H9 (cell line): ENCODE measurements around the gene LRRC8B. TPM values are rescaled to one million over a fixed set of nuclear protein-coding genes. Genes with fewer than 3 reads are reported as not detected.

Experiments used
- DNase-seq: peaks from one replicate; pipeline ENCODE4 v3.0.0-alpha.2; 2017
- H2AFZ ChIP-seq: one replicate; pipeline ENCODE4 v1.6.1; 2013; ENCODE audit warnings: mild to moderate bottlenecking, low read length, control low read depth, moderate library complexity
- H2AK5ac ChIP-seq: 2 replicates; pipeline ENCODE4 v1.6.1; 2013; ENCODE audit warnings: low read length, control low read depth, mixed read lengths; ENCODE audit not compliant: insufficient read length
- H2BK120ac ChIP-seq: one replicate; pipeline ENCODE4 v1.6.1; 2013; ENCODE audit warnings: low read depth, mild to moderate bottlenecking, low read length, control low read depth, inconsistent platforms; ENCODE audit not compliant: poor library complexity, severe bottlenecking
- H2BK12ac ChIP-seq: 2 replicates; pipeline ENCODE4 v1.6.1; 2013; ENCODE audit warnings: low read length, control low read depth, mixed read lengths, low read depth; ENCODE audit not compliant: insufficient read length
- H2BK15ac ChIP-seq: 2 replicates; pipeline ENCODE4 v1.6.1; 2013; ENCODE audit warnings: low read depth, low read length, control low read depth
- H2BK20ac ChIP-seq: one replicate; pipeline ENCODE4 v1.6.1; 2013; ENCODE audit warnings: low read depth, mild to moderate bottlenecking, low read length, control low read depth, inconsistent platforms; ENCODE audit not compliant: poor library complexity, severe bottlenecking
- H2BK5ac ChIP-seq: 2 replicates; pipeline ENCODE4 v1.6.1; 2013; ENCODE audit warnings: low read length, control low read depth, mixed read lengths; ENCODE audit not compliant: insufficient read length
- H3K14ac ChIP-seq: 2 replicates; pipeline ENCODE4 v1.6.1; 2013; ENCODE audit warnings: low read length, control low read depth; ENCODE audit not compliant: insufficient read depth
- H3K18ac ChIP-seq: 2 replicates; pipeline ENCODE4 v1.6.1; 2013; ENCODE audit warnings: low read depth, mild to moderate bottlenecking, mixed read lengths, low read length, control low read depth; ENCODE audit not compliant: insufficient read length
- H3K23ac ChIP-seq: 2 replicates; pipeline ENCODE4 v1.6.1; 2013; ENCODE audit warnings: low read length, control low read depth, mixed read lengths, low read depth; ENCODE audit not compliant: insufficient read length
- H3K23me2 ChIP-seq: 2 replicates; pipeline ENCODE4 v1.6.1; 2013; ENCODE audit warnings: low read depth, mild to moderate bottlenecking, mixed read lengths, low read length, control low read depth; ENCODE audit not compliant: insufficient read length, poor library complexity, severe bottlenecking
- H3K27ac ChIP-seq: 2 replicates; pipeline ENCODE4 v1.5.1; 2013; ENCODE audit warnings: low read length, control low read depth, mixed read lengths, low read depth; ENCODE audit not compliant: insufficient read length
- H3K27me3 ChIP-seq: 2 replicates; pipeline ENCODE4 v1.6.1; 2013; ENCODE audit warnings: low read length, control low read depth, inconsistent platforms; ENCODE audit not compliant: insufficient read depth
- H3K4ac ChIP-seq: 2 replicates; pipeline ENCODE4 v1.6.1; 2013; ENCODE audit warnings: low read depth, mild to moderate bottlenecking, control low read depth, inconsistent platforms, low read length, moderate library complexity
- H3K4me1 ChIP-seq: 2 replicates; pipeline ENCODE4 v1.6.1; 2013; ENCODE audit warnings: low read length, control low read depth, inconsistent platforms; ENCODE audit not compliant: insufficient read depth
- H3K4me2 ChIP-seq: 2 replicates; pipeline ENCODE4 v1.6.1; 2013; ENCODE audit warnings: low read length, control low read depth, mixed read lengths; ENCODE audit not compliant: insufficient read length, insufficient read depth
- H3K56ac ChIP-seq: 2 replicates; pipeline ENCODE4 v1.6.1; 2013; ENCODE audit warnings: low read depth, mild to moderate bottlenecking, mixed read lengths, low read length, control low read depth; ENCODE audit not compliant: insufficient read length
- H3K79me1 ChIP-seq: 2 replicates; pipeline ENCODE4 v1.6.1; 2013; ENCODE audit warnings: low read depth, mild to moderate bottlenecking, moderate library complexity, low read length, control low read depth, inconsistent platforms; ENCODE audit not compliant: insufficient read depth, poor library complexity, severe bottlenecking
- H3K79me2 ChIP-seq: 2 replicates; pipeline ENCODE4 v1.6.1; 2013; ENCODE audit warnings: low read length, control low read depth, inconsistent platforms; ENCODE audit not compliant: insufficient read depth
- H3K9ac ChIP-seq: 2 replicates; pipeline ENCODE4 v1.6.1; 2013; ENCODE audit warnings: low read length, control low read depth, mixed read lengths; ENCODE audit not compliant: insufficient read length; ENCODE audit errors: extremely low read depth
- H3K9me3 ChIP-seq: one replicate; pipeline ENCODE4 v1.6.1; 2013; ENCODE audit warnings: low read depth, low read length, inconsistent platforms; ENCODE audit not compliant: control insufficient read depth
- H3T11ph ChIP-seq: one replicate; pipeline ENCODE4 v1.6.1; 2013; ENCODE audit warnings: mild to moderate bottlenecking, low read length, control low read depth, inconsistent platforms
- H4K20me1 ChIP-seq: one replicate; pipeline ENCODE4 v1.6.1; 2013; ENCODE audit not compliant: control insufficient read depth, insufficient read length, insufficient read depth
- H4K5ac ChIP-seq: 2 replicates; pipeline ENCODE4 v1.6.1; 2013; ENCODE audit warnings: low read depth, mild to moderate bottlenecking, mixed read lengths, low read length, control low read depth; ENCODE audit not compliant: insufficient read length
- H4K8ac ChIP-seq: replicated peaks from 2 replicates; pipeline ENCODE4 v1.6.1; 2013; ENCODE audit warnings: low read length, control low read depth, mixed read lengths, low read depth; ENCODE audit not compliant: insufficient read length
- H4K91ac ChIP-seq: 2 replicates; pipeline ENCODE4 v1.6.1; 2013; ENCODE audit warnings: low read depth, mild to moderate bottlenecking, moderate library complexity, mixed read lengths, low read length, control low read depth; ENCODE audit not compliant: insufficient read length
- H3K27ac Mint-ChIP-seq, 3 experiments: 2 replicates in 2 of 3; 3 replicates in 1 of 3; pipeline ENCODE4 v1.8.0; 2020 to 2021; ENCODE audit warnings: mixed read lengths in 3 of 3, mild to moderate bottlenecking in 1 of 3, moderate library complexity in 1 of 3
- H3K27me3 Mint-ChIP-seq: 2 replicates; pipeline ENCODE4 v1.8.0; 2021; ENCODE audit warnings: low read depth, mild to moderate bottlenecking, moderate library complexity, mixed read lengths
- H3K36me3 Mint-ChIP-seq, 3 experiments: 2 replicates in 2 of 3; 3 replicates in 1 of 3; pipeline ENCODE4 v1.8.0; 2020 to 2021; ENCODE audit warnings: low read depth in 3 of 3, mixed read lengths in 3 of 3; ENCODE audit not compliant: insufficient read depth in 1 of 3
- H3K4me1 Mint-ChIP-seq, 2 experiments: 2 replicates each; pipeline ENCODE4 v1.8.0; 2020; ENCODE audit warnings: mixed read lengths in 2 of 2
- H3K4me3 Mint-ChIP-seq, 2 experiments: 2 replicates in 1 of 2; 3 replicates in 1 of 2; pipeline ENCODE4 v1.8.0; 2020 to 2021; ENCODE audit warnings: mild to moderate bottlenecking in 2 of 2, mixed read lengths in 2 of 2, moderate library complexity in 1 of 2
- H3K9me3 Mint-ChIP-seq, 2 experiments: 2 replicates in 1 of 2; 3 replicates in 1 of 2; pipeline ENCODE4 v1.8.0; 2020; ENCODE audit warnings: mild to moderate bottlenecking in 2 of 2, mixed read lengths in 2 of 2, moderate library complexity in 1 of 2
- WGBS: extraction: QIAGEN DNeasy Blood & Tissue Kit; methylation state at CpG from one replicate; pipeline ENCODE4 v1.1.7; 2013; ENCODE audit warnings: missing lambda C conversion rate, low lambda C conversion rate, mixed read lengths; ENCODE audit not compliant: insufficient read length; ENCODE audit errors: extremely low coverage; 5-methylcytosine and 5-hydroxymethylcytosine counted together
- total RNA-seq: library from RNA; stranded (reverse); gene quantifications from 2 replicates; pipeline ENCODE4 v1.2.1, GENCODE V29; 2021
- TF ChIP-seq, protein P1 (sequence below): fragments of 200-600 bp; sonication (generic); conservative IDR thresholded peaks from 3 replicates; pipeline ENCODE4 v1.8.0; 2021; ENCODE audit warnings: antibody characterized with exemption, mild to moderate bottlenecking

Gene LRRC8B
- total RNA-seq, 1 experiment from 2014 or later, result 33.2 TPM

DNA sequence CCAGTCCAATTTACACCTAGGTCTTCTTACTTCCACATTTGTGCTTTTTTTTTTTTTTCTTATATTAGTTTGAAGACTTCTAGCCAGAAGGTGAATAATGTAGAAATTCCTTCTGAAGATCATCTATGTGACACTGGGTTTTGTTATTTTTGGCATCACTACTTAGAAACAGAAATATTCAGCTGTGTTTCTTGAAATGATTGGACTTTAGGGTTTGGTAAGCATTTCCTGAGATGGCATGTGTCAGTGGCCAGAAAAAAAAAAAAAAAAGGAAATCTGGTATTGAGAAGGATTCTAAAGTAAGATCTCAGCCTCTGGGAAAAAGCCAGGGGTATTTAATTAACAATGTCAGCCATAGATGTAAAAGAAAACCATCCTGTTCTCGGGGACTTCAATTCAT lies 64.9 kb downstream of the LRRC8B start:
- Histone ChIP-seq H2AK5ac (no peak overlapping the region), H2AFZ (no peak overlapping the region), H2BK20ac (no peak overlapping the region), H3T11ph (no peak overlapping the region), H3K9me3 (no peaks in the 10 kb centered on the region), H3K4me2 (no peak overlapping the region), H3K23me2 (no peaks in the 10 kb centered on the region), H3K79me1 (no peaks in the 10 kb centered on the region), H2BK12ac (no peak overlapping the region), H3K14ac (no peak overlapping the region), H3K27ac (no peak overlapping the region), H2BK120ac (no peak overlapping the region), H2BK5ac (no peak overlapping the region), H3K56ac (no peak overlapping the region), H2BK15ac (no peak overlapping the region), H3K9ac (no peak overlapping the region), H3K79me2 (no peaks in the 10 kb centered on the region), H3K18ac (no peak overlapping the region), H4K5ac (no peak overlapping the region), H3K4ac (no peak overlapping the region), H4K20me1 (no peaks in the 10 kb centered on the region), H3K27me3 (no peaks in the 10 kb centered on the region), H3K23ac (no peak overlapping the region), H4K91ac (no peak overlapping the region), H4K8ac (no peak overlapping the region), H3K4me1 (peaks cover 2% of the 10 kb centered on the region; the same call in 1 of the 2 replicates)
- Mint-ChIP-seq H3K27me3 (no peaks in the 10 kb centered on the region), H3K36me3 (peaks cover 0 to 20% (median 16%) of the 10 kb centered on the region in 3 experiments; a peak in 6 of 7 replicates), H3K4me3 (no peak overlapping the region), H3K27ac (no peak overlapping the region), H3K9me3 (no peaks in the 10 kb centered on the region), H3K4me1 (peaks cover 46 to 51% of the 10 kb centered on the region in 2 experiments)
- TF ChIP-seq, protein P1, sequence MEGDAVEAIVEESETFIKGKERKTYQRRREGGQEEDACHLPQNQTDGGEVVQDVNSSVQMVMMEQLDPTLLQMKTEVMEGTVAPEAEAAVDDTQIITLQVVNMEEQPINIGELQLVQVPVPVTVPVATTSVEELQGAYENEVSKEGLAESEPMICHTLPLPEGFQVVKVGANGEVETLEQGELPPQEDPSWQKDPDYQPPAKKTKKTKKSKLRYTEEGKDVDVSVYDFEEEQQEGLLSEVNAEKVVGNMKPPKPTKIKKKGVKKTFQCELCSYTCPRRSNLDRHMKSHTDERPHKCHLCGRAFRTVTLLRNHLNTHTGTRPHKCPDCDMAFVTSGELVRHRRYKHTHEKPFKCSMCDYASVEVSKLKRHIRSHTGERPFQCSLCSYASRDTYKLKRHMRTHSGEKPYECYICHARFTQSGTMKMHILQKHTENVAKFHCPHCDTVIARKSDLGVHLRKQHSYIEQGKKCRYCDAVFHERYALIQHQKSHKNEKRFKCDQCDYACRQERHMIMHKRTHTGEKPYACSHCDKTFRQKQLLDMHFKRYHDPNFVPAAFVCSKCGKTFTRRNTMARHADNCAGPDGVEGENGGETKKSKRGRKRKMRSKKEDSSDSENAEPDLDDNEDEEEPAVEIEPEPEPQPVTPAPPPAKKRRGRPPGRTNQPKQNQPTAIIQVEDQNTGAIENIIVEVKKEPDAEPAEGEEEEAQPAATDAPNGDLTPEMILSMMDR, result no peak
- DNase-seq, result no peak
- no CpG with 5 or more reads among the region's 1 CpG for WGBS
